Caco-2 (cell line): Measurements from ENCODE around the gene C2orf72. TPM values are rescaled to one million over a fixed set of nuclear protein-coding genes. Genes with fewer than 3 reads are reported as not detected.
"Not testable (repeated sequence)": the region's sequence is repeated elsewhere in the genome, so short reads cannot be mapped to it uniquely, and the experiment has no call there.

ENCODE experiments used
- BruUV-seq: library from RNA; stranded (reverse); fragments of 400-500 nt; replicated peaks from 2 replicates; lab custom pipeline; 2021; lab: Mats Ljungman, UMichigan
- CTCF ChIA-PET: fragments of 300-600 bp; sonication (Branson Sonifier 250); formaldehyde crosslinking; loops from one replicate; lab custom pipeline; 2022; ENCODE audit warnings: antibody characterized with exemption; lab: Charles Lee
- POLR2A ChIA-PET: fragments of 300-600 bp; sonication (Branson Sonifier 250); formaldehyde crosslinking; loops from one replicate; lab custom pipeline; 2022; ENCODE audit warnings: antibody characterized with exemption; lab: Charles Lee
- DNase-seq, 2 experiments: peaks; one replicate each; pipeline versions ENCODE4 v3.0.0 to v3.0.0-alpha.2; 2020 to 2022
- H3K27me3 ChIP-seq: replicated peaks from 2 replicates; pipeline ENCODE4 v1.6.0; 2011; ENCODE audit warnings: low read length; ENCODE audit not compliant: control insufficient read depth, insufficient read depth
- H3K36me3 ChIP-seq: 2 replicates; pipeline ENCODE4 v1.5.1; 2011; ENCODE audit warnings: low read length; ENCODE audit not compliant: control insufficient read depth, insufficient read depth
- H3K4me1 ChIP-seq: fragments of 250-450 bp; sonication (Bioruptor Pico); 2 replicates; pipeline ENCODE4 v1.5.1; 2020; ENCODE audit warnings: mild to moderate bottlenecking
- H3K4me3 ChIP-seq: 2 replicates; pipeline ENCODE4 v1.5.1; 2011; ENCODE audit warnings: low read depth, mild to moderate bottlenecking, control low read depth, low read length
- H3K9me3 ChIP-seq: fragments of 250-450 bp; sonication (Bioruptor Pico); 2 replicates; pipeline ENCODE4 v1.5.1; 2020; ENCODE audit warnings: mild to moderate bottlenecking, moderate library complexity
- H3K27ac Mint-ChIP-seq: one replicate; pipeline ENCODE4 v1.8.0; 2022; ENCODE audit warnings: mixed read lengths; ENCODE audit not compliant: unreplicated experiment
- H3K27me3 Mint-ChIP-seq: one replicate; pipeline ENCODE4 v1.8.0; 2022; ENCODE audit warnings: mixed read lengths; ENCODE audit not compliant: insufficient read depth, unreplicated experiment
- H3K36me3 Mint-ChIP-seq: one replicate; pipeline ENCODE4 v1.8.0; 2022; ENCODE audit warnings: mild to moderate bottlenecking, mixed read lengths; ENCODE audit not compliant: insufficient read depth, unreplicated experiment
- H3K4me1 Mint-ChIP-seq: one replicate; pipeline ENCODE4 v1.8.0; 2022; ENCODE audit warnings: low read depth, mixed read lengths; ENCODE audit not compliant: unreplicated experiment
- H3K4me3 Mint-ChIP-seq: one replicate; pipeline ENCODE4 v1.8.0; 2022; ENCODE audit warnings: mild to moderate bottlenecking, moderate library complexity, mixed read lengths; ENCODE audit not compliant: unreplicated experiment
- H3K9me3 Mint-ChIP-seq: one replicate; pipeline ENCODE4 v1.8.0; 2022; ENCODE audit warnings: mixed read lengths; ENCODE audit not compliant: unreplicated experiment
- CTCF ChIP-seq, 2 experiments: fragments of 200-600 bp in 1 of 2; IDR thresholded peaks; 1 replicate in 1 of 2; 2 replicates in 1 of 2; pipeline versions ENCODE4 v1.5.1 to v1.8.0; 2011 to 2022; ENCODE audit warnings: antibody characterized with exemption in 1 of 2, control low read depth in 1 of 2, inconsistent platforms in 1 of 2, low read depth in 1 of 2, low read length in 1 of 2, mild to moderate bottlenecking in 1 of 2, moderate library complexity in 1 of 2; ENCODE audit not compliant: insufficient read depth in 1 of 2, severe bottlenecking in 1 of 2, unreplicated experiment in 1 of 2
- intact Hi-C: fragments of 100-400 bp; cut with micrococcal nuclease; formaldehyde crosslinking; loops from one replicate; pipeline ENCODE4 v1.10.0; 2022; ENCODE audit not compliant: unreplicated experiment
- total RNA-seq: library from RNA; stranded (reverse); gene quantifications from 2 replicates; pipeline ENCODE4 v1.2.3, GENCODE V29; 2022

The C2orf72 gene
- total RNA-seq, 1 experiment from 2014 or later = 105 TPM

GRCh38 chr2:231016566-231017230, 20.6 kb upstream of the C2orf72 start:
- H3K9me3 ChIP-seq = no peaks in the 10 kb centered on the region
- H3K27me3 ChIP-seq = no peaks in the 10 kb centered on the region
- Mint-ChIP-seq H3K9me3 (no peaks in the 10 kb centered on the region), H3K27ac (peak overlapping the region; percentile 79), H3K4me1 (peaks cover 35% of the 10 kb centered on the region), H3K36me3 (peaks cover 8% of the 10 kb centered on the region), H3K27me3 (no peaks in the 10 kb centered on the region), H3K4me3 (peak overlapping the region; percentile 18)
- CTCF ChIA-PET = interaction anchor here (0.9 kb wide), 1 partner anchor 36 kb away, joined by 5 read pairs; no protein-coding TSS in a partner anchor
- no peaks in the 10 kb centered on the region for H3K36me3 ChIP-seq
- no peak for DNase-seq
- H3K4me3 ChIP-seq = no peak overlapping the region
- POLR2A ChIA-PET = no interaction called here
- intact Hi-C loops = no loop called here
- BruUV-seq = no TSS peak
- H3K4me1 ChIP-seq = peaks cover 49% of the 10 kb centered on the region
- no peak for TF ChIP-seq CTCF (IDR thresholded peaks at IDR 0.05; ENCODE audit: insufficient read depth in 1 of 2, low read depth in 1 of 2, low read length in 1 of 2, severe bottlenecking in 1 of 2, unreplicated experiment in 1 of 2)

GRCh38 chr2:231017231-231017598, 20.1 kb upstream of the C2orf72 start:
- Mint-ChIP-seq H3K4me1 (peaks cover 30% of the 10 kb centered on the region), H3K36me3 (peaks cover 8% of the 10 kb centered on the region), H3K27ac (peak overlapping the region; percentile 79), H3K9me3 (no peaks in the 10 kb centered on the region), H3K4me3 (no peak overlapping the region), H3K27me3 (no peaks in the 10 kb centered on the region)
- no peak for DNase-seq
- intact Hi-C loops = no loop called here
- Histone ChIP-seq H3K27me3 (no peaks in the 10 kb centered on the region), H3K4me1 (peaks cover 44% of the 10 kb centered on the region), H3K4me3 (no peak overlapping the region), H3K9me3 (no peaks in the 10 kb centered on the region), H3K36me3 (no peaks in the 10 kb centered on the region)
- no peak for TF ChIP-seq CTCF (IDR thresholded peaks at IDR 0.05; ENCODE audit: insufficient read depth in 1 of 2, low read depth in 1 of 2, low read length in 1 of 2, severe bottlenecking in 1 of 2, unreplicated experiment in 1 of 2)
- POLR2A ChIA-PET = no interaction called here
- CTCF ChIA-PET = interaction anchor here (0.9 kb wide), 1 partner anchor 36 kb away, joined by 5 read pairs; no protein-coding TSS in a partner anchor
- no TSS peak for BruUV-seq

GRCh38 chr2:231018184-231018583, 19.1 kb upstream of the C2orf72 start:
- ChIA-PET CTCF (no interaction called here), POLR2A (no interaction called here)
- no peak overlapping the region for H3K4me3 Mint-ChIP-seq
- no peak overlapping the region for H3K27ac Mint-ChIP-seq
- H3K27me3 Mint-ChIP-seq = no peaks in the 10 kb centered on the region
- no peaks in the 10 kb centered on the region for H3K27me3 ChIP-seq
- no peaks in the 10 kb centered on the region for H3K9me3 ChIP-seq
- H3K36me3 Mint-ChIP-seq = peaks cover 8% of the 10 kb centered on the region
- H3K36me3 ChIP-seq = no peaks in the 10 kb centered on the region
- intact Hi-C loops = no loop called here
- peaks cover 23% of the 10 kb centered on the region for H3K4me1 Mint-ChIP-seq
- H3K9me3 Mint-ChIP-seq = no peaks in the 10 kb centered on the region
- DNase-seq = no peak
- H3K4me3 ChIP-seq = no peak overlapping the region
- H3K4me1 ChIP-seq = peaks cover 34% of the 10 kb centered on the region
- no peak for TF ChIP-seq CTCF (IDR thresholded peaks at IDR 0.05; ENCODE audit: insufficient read depth in 1 of 2, low read depth in 1 of 2, low read length in 1 of 2, severe bottlenecking in 1 of 2, unreplicated experiment in 1 of 2)
- BruUV-seq = no TSS peak

GRCh38 chr2:231025059-231025458, 12.3 kb upstream of the C2orf72 start:
- BruUV-seq, CTCF ChIA-PET, H3K9me3 ChIP-seq, H3K9me3 Mint-ChIP-seq, H3K27me3 ChIP-seq, DNase-seq, H3K27ac Mint-ChIP-seq, H3K4me3 ChIP-seq, H3K36me3 ChIP-seq, intact Hi-C loops, H3K27me3 Mint-ChIP-seq, H3K4me3 Mint-ChIP-seq, H3K4me1 ChIP-seq, H3K36me3 Mint-ChIP-seq, H3K4me1 Mint-ChIP-seq, POLR2A ChIA-PET: not testable (repeated sequence)
